Left renal cortex interstitium (tissue), 4 donors: ENCODE data around the gene ZNF254. TPM values are rescaled to one million over a fixed set of nuclear protein-coding genes. Genes with fewer than 3 reads are reported as not detected.
"Not testable (repeated sequence)": the region's sequence is repeated elsewhere in the genome, so short reads cannot be mapped to it uniquely, and the experiment has no call there.

Experiments used
- DNase-seq, 4 donors: peaks; one replicate each; pipeline ENCODE4 v3.0.0-alpha.2; 2013; ENCODE audit warnings: low read depth in 4 of 4, low spot score in 2 of 4, missing footprints in 1 of 4
- polyA plus RNA-seq, 4 donors: library from polyadenylated mRNA; unstranded; fragments of 120-200 nt; gene quantifications; one replicate each; pipeline ENCODE4 v1.2.1, GENCODE V29; 2013; ENCODE audit not compliant: insufficient read length in 4 of 4

The ZNF254 gene
- polyA plus RNA-seq: 10 to 100 TPM; 28.6 to 39.6 (median 34.2) TPM

DNA sequence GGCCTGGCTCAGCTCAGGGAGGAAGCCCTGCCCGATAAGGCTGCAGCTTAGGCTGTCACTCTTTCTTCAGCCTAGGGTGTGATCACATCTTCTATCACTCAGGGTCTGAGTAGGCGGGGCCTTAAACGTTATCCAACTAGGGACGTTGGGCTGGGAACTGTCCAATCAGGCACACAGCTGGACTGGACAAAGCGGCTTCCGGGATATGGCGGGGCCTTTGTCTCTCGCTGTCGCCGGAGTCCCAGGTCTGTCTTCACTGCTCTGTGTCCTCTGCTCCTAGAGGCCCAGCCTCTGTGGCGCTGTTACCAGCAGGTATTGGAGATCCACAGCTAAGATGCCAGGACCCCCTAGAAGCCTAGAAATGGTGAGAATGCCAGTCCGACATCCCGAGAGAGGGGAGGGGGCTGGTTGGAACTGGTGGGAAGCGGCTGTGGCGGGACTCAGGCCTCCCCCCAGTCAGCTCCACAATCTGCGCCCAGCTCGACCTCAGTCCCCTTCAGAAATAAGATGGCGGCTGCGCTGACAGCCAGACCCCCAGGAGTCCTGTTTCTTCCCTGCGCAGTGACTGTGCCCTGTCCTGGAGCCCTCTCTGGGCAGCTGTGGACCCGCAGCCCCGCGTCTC is at the start of gene ZNF254:
TSS of gene ZNF254 (plus strand) at position 214 of the 622 bp plus-strand sequence. CDS start at position 335, 121 bp downstream.
- DNase-seq: peak; percentile 85 to 96 (median 94)

DNA sequence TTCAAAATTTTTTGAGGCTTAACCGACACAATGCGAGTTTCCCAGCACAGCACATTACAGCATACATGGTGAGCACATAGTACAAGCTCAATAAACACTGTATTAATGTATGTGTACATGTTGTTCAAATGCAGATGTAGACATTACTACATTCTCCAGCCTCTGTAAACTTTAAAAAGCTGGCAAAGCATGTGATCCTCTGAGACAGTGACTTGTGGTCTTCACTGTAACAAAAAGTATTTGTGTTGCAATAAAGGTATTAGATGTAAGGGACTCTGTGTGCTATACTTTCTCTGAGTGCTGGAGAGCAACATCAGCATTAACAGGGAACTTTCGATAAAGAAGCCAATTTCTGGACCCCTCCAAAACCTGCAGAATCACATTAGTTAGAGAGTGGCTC is 46.4 kb upstream of the ZNF254 start:
- DNase-seq: no peak

DNA sequence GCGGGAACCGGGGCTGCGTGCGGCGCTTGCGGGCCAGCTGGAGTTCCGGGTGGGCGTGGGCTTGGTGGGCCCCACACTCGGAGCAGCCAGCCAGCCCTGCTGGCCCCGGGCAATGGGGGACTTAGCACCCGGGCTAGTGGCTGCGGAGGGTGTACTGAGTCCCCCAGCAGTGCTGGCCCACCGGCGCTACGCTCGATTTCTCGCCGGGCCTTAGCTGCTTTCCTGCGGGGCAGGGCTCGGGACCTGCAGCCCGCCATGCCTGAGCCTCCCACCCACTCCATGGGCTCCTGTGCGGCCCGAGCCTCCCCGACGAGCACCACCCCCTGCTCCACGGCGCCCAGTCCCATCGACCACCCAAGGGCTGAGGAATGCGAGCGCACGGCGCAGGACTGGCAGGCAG is 45.7 kb upstream of the ZNF254 start:
- not testable (repeated sequence) for DNase-seq

DNA sequence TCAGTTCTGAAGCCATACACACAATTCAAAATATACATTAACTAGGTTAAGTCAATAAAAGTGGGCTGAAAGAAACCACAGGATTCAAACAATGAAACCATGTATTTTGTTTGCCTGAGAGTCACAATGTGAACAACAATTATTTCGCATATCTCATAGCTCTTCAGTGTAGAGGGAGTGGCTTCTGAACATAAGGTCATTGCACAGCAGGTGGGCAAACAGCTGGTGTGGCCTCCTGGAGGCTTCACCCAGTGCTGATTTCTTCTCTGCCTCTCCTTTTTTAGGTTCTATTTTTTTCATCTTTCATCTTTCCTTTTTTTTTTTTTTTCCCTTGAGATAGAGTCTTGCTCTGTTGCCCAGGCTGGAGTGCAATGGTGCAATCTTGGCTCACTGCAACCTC is 40.4 kb upstream of the ZNF254 start:
- DNase-seq: no peak

DNA sequence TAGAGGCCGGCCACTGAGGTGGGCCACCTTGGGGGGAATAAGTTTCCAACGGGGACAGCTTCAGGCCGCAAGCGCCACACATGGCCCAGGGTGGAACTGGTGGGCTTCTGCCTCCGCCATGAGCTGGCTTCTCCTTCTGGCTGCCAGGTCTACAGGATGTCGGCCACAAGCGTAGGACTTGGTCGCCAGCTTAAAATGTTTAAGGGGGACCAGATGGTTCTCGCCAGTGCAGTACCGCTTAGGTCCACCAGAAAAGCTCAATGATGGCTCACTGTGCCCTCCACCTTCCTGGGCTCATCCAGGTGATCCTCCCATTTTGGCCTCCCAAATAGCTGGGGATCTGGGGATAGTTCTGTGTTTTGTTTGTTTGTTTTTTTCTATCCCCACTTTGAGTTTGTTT is 38.7 kb upstream of the ZNF254 start:
- DNase-seq: no peak

DNA sequence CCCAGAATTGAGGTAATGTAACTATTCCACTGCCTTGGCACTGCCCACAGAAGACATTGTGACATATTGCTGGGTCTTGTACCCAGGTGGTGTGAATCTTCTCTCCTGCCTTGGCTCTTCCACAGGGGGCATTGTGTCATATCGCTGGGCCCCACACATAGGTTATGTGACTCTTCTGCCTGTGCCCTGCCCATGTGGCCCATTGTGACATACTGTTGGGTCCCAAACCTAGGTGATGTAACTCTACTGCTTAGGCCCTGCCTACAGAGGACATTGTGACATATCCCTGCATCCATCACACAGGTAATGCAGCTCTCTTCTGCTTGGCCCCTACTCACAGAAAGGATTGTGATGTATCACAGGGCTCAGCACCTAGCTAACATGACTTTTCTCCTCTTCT is 37.5 kb upstream of the ZNF254 start:
- no peak for DNase-seq

DNA sequence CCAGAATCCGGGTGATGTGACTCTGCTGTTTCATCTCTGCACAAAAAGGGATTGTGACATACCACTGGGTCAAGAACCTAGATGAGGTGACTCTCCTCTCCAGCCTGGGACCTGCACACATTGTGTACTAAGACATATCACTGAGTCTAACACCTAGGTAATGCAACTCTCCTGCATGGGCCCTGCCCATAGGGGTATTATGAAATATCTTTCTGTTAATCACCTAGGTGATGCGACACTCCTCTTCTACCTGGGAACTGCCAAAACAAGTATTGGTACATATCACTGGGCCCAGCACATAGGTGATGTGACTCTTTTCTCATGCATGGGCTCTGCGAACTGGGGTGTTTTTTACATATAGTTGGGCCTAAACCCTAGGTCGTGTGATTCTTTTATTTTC is 35.5 kb upstream of the ZNF254 start:
- no peak for DNase-seq

DNA sequence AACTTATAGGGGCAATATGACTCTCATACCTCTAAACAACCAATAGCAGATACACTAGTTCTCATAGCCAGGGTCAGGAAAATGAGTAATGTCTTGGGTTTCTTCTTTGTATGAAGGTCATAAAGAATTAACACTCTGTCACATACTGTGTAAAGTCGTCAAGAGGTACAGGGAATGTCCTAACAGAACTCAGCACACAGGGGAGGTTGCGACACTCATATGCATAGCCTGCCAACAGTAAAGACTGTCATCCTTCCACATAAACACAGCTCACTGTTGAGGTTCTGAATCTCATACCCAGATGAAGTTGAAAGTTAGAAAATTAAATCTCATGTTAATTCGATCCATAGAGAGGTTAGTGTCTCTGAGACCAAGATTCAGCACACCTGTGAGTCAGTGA is 34.2 kb upstream of the ZNF254 start:
- DNase-seq: no peak

DNA sequence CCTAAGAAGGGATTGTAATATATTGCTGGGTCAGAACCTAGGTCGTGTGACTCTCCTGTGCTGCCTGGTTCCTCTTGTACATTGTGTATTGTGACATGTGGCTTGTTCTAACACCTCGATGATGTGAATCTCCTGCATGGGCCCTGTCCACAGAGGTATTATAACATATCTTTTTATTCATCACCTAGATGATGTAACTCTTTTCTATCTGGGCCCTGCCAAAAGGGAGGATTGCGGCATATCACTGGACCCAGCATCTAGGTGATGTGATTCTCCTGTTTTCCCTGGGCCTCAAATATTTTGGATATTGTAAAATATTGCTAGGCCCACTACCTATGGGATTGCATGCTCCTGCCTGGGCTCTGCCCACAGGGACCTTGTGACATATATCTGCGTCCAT is 33.4 kb upstream of the ZNF254 start:
- no peak for DNase-seq

DNA sequence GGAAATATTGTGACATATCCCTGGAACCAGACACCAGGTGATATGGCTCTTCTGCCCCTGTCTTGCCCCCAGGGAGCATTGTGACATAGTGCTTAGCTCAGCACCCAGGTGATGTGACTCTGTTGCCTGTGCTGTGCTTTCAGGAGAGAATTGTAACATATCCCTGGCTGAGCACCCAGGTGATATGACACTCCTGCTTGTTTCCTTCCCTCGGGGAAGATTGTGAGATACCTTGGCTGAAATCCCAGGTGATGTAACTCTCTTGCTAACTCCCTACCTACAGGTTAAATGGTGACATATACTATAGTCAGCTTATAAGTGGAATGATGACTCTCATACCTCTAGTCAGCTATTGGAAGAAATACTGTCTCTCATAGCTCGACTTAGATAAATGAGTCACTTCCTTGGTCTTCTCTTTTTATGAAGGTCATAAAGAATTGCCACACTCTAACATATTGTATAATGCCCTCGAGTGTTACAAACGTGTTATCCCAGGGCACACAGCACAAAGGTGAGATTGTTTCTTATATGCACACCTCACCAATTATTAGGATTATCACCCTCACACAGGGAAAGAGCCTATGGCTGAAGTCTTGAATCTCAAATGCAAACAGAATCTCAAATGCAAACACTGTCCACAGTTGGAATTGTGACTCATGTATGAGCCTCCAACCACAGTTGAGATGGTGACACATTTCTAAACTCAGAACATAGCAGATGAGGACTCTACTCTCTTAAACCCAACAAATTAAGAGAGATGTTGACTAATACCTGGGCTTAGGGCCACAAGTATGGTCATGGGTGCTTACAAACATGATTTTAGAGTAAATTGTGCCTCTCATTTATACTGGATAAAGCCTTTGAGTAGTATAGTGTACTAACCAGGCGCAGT is 32.7 kb upstream of the ZNF254 start:
- DNase-seq: no peak

DNA sequence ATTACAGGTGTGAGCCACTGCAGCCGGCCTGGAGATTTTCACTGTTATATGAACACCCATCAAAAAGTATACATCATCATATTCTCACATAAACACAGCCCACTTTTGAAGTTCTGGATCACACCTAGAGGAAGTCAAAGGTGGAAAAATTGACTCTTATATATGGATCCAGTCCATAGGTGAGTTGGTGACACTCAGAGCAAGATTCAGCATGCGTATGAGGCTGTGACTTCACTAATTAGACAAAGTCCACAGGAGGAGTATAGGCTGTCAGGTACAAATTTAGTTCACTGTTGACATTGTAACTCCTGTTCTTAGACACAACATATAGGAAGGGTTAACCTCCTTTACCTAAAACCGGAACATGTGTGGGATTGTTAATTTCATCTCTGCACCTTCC is 31.4 kb upstream of the ZNF254 start:
- no peak for DNase-seq

DNA sequence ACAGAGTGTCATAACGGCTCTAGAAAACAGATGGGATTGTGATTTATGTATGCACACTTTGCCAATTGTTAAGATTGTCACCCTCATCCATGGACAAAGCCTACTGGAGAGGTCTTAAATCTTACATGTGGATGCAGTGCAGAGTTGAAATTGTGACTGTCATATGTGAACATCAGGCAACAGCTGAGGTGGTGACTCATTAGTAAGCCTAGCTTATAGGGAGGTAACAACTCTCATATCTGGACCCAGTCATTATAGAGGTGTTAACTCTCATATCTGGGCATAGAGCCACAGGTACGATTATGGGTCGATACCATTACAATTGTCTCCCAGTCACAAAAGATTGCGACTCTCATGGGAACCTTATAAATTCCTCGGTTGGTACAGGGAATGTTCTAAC is 29.8 kb upstream of the ZNF254 start:
- DNase-seq: no peak

DNA sequence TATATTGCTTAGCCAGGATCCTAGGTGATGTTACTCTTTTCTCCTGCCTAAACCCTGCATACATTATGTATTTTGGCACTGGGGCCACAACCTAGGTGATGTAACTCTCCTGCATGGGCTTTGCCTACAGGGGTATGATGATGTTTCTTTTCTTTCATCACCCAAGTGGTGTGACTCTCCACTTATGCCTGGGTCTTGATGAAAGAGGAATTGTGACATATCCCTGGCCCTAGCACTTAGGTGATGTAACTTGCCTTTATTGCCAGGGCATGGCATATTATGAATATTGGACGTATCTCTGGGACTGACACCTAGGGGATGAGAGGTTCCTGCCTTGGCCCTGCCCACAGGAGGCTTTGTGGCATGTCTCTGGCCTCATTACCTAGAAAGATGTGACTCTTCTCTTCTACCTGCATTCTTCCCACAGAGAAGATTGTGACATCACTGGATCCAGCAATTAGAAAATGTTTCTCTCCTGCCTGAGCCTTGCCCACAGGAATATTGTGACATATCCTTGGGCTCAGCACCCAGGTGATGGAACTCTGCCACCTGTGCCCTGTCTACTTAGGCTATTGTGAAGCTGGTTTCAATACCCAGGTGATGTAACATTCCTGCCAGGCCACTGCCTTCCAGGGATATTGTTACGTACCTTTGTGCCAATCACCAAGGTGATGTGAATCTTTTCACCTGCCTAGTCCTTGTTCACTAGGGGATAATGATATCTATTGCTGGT is 27.3 kb upstream of the ZNF254 start:
- DNase-seq: no peak

DNA sequence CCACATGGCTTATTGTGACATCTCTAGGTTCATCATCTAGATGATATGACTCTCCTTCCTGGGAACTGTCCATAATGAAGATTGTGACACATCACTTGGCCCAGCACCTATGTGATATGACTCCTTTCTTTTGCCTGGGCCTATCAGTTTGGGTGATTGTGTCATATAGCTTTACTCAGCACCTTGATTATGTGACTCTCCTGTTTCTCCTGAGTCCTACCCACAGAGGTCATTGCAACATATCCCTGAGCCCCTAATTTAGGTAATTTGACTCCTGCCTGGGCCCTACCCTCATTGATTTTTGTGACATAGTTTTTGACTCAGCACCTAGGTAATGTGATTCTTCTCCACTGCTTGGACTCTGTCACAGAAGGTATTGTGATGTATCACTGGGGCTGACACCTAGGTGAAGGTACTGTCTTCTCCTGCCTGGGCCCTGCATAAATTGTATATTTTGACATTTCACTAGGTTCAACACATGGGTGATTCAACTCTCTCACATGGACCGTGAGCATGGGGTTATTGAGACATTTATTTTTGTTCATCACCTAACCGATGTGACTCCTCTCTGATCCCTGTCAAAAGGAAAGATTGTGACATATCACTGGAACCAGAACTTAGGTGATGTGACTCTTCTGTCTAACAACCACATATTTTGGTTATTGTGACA is 26.2 kb upstream of the ZNF254 start:
- no peak for DNase-seq

DNA sequence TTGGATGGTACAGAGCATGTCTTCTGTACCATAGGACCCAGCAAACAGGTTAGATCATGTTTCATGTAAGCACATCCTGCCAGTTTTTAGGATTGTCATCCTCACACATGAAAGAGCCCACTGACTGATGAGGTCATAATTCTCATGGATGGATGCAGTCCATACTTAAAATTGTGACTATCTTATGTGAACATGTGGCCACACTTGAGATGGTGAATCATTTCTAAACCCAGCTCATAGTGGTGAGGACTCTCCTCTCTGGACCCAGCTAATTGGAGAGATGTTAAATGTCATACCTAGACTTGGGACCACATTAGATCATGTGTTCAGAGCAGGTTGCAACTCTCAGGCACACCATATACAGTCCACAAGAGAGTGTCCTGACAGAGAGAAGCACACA is 24.8 kb upstream of the ZNF254 start:
- DNase-seq: no peak

DNA sequence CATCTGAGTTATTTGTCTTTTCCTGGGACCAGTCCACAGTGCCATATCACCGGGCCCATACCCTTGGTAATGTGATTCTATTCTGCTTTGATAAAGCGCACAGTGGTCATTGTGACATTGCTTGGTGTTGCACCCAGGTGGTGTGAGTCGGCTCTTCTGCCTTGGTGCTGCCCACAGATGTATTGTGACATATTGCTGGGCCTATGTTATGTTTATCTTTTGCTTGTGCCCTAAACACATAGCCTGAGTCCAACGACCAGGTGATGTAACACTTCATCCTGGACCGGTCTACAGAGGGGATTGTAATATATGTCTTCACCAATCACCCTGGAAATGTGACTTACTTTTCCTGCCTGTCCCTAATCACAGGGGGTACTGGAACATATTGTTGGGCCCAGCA is 23.7 kb upstream of the ZNF254 start:
- DNase-seq: no peak

DNA sequence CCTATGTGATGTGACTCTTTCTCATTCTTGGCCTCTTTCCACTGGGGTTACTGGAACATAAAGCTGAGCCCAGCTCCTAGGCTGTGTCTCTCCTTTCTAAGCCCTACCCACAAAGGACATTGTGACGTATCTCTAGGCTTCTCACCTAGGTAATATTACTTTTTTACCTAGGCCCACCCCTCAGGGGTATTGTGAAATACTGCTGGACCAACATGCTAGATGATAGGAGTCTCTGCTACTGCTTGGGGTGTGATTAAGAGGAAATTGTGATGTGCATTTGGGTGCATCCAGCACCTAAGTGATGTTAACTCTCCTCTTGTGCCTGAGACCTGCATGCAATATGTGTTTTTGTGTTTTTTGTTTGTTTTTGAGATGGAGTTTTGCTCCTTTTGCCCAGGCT is 22.8 kb upstream of the ZNF254 start:
- no peak for DNase-seq

DNA sequence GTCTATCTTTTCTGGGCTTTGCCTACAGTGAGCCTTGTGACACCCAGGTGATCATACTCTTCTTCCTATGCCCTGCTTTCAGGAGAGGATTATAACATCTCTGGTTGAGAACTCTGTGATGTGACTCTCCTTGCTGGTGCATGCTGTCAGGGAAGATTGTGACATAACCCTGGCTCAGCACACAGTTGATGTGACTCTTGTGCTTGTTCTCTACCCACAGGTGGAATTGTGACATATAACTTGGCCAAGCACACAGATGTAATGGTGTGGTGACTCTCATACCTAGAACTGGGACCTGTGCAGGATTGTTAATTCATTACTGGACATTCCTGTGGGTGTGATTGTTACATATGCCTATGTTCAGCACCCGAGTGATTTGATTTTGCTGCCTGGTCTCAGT is 21.7 kb upstream of the ZNF254 start:
- no peak for DNase-seq

DNA sequence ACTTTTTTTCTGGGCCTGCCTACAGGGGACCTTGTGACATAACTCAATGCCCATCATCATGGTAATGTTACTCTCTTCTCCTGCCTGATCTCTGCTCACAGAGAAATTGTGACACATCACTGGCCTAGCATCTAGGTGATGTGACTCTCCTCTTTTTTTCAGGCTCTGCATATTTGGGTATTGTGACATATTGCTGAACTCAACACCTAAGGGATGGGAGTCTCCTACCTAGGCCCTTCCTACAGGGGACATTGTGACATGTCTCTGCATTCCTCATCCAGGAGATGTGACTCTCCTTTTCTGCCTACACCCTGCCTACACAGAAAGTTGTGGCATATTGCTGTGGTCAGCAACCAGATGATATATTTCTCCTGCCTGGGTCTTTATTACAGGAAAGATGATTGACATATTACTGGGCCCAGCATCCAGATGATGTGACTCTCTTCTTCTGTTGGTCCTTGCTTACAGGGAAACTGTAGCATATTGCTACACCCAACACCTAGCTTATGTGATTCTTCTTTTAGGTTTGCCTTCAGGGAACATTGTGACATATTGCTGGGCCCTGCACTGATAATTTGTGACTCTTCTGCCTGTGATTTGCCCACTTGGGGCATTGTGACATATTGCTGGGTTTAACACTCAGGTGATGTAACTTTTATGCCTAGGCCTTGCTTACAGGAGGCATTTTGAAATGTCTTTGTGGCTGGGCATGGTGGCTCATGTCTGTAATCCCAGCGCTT is 21.0 kb upstream of the ZNF254 start:
- no peak for DNase-seq
